Endothelial cell of umbilical vein (primary cell): Measurements from ENCODE around the gene CDC20B. TPM values are rescaled to one million over a fixed set of nuclear protein-coding genes. Genes with fewer than 3 reads are reported as not detected.

Experiments
- BruUV-seq: library from RNA; stranded (reverse); fragments of 400-500 nt; replicated peaks from 2 replicates; lab custom pipeline; 2021; lab: Mats Ljungman, UMichigan
- CTCF ChIA-PET: fragments of 300-600, 350-600 bp; sonication (Branson Sonifier 250); formaldehyde crosslinking; loops from one replicate; lab custom pipeline; 2021; ENCODE audit warnings: antibody characterized with exemption, inconsistent platforms; lab: Charles Lee
- POLR2A ChIA-PET: fragments of 300-600, 350-600 bp; sonication (Branson Sonifier 250); formaldehyde crosslinking; loops from one replicate; lab custom pipeline; 2021; ENCODE audit warnings: antibody characterized with exemption, inconsistent platforms; lab: Charles Lee
- DNase-seq: peaks from one replicate; pipeline ENCODE4 v3.0.0-alpha.2; 2011; ENCODE audit warnings: low read depth, low spot score
- FAIRE-seq: peaks from 2 replicates; lab custom pipeline; 2011; peaks lifted over from hg19 to GRCh38; lab: Jason Lieb, UNC
- H2AFZ ChIP-seq: 2 replicates; pipeline ENCODE4 v1.6.0; 2012; ENCODE audit warnings: low read depth, low read length, control low read depth, inconsistent platforms
- H3K27ac ChIP-seq: 2 replicates; pipeline ENCODE4 v1.5.1; 2011; ENCODE audit warnings: low read depth, mild to moderate bottlenecking, control low read depth, low read length, moderate library complexity; ENCODE audit not compliant: insufficient read depth
- H3K27me3 ChIP-seq, 2 experiments: 2 replicates each; pipeline versions ENCODE4 v1.6.0 to v1.6.1; 2011; ENCODE audit warnings: low read length in 2 of 2, mixed read lengths in 1 of 2; ENCODE audit not compliant: control insufficient read depth in 2 of 2, insufficient read depth in 2 of 2
- H3K36me3 ChIP-seq, 2 experiments: 2 replicates in 1 of 2; 3 replicates in 1 of 2; pipeline ENCODE4 v1.5.1; 2011; ENCODE audit warnings: low read length in 2 of 2, mild to moderate bottlenecking in 1 of 2, moderate library complexity in 1 of 2; ENCODE audit not compliant: control insufficient read depth in 2 of 2, insufficient read depth in 2 of 2; ENCODE audit errors: extremely low read depth in 1 of 2
- H3K4me1 ChIP-seq: 3 replicates; pipeline ENCODE4 v1.5.1; 2011; ENCODE audit warnings: mild to moderate bottlenecking, low read length; ENCODE audit not compliant: control insufficient read depth, insufficient read depth; ENCODE audit errors: extremely low read depth
- H3K4me2 ChIP-seq: 2 replicates; pipeline ENCODE4 v1.6.1; 2011; ENCODE audit warnings: low read length, control low read depth, mixed read lengths; ENCODE audit not compliant: insufficient read depth
- H3K4me3 ChIP-seq, 3 experiments: fragments of 200-600 bp in 1 of 3; sonication (generic), shearing (Covaris generic) in 1 of 3; replicated peaks in 1 of 3; 2 replicates each; pipeline ENCODE4 v1.5.1; 2011 to 2016; ENCODE audit warnings: control low read depth in 3 of 3, low read length in 3 of 3, mild to moderate bottlenecking in 2 of 3, inconsistent platforms in 1 of 3, low read depth in 1 of 3, moderate library complexity in 1 of 3; ENCODE audit not compliant: insufficient read depth in 1 of 3
- H3K79me2 ChIP-seq: 2 replicates; pipeline ENCODE4 v1.6.0; 2012; ENCODE audit warnings: low read length, inconsistent platforms; ENCODE audit not compliant: control insufficient read depth, insufficient read depth
- H3K9ac ChIP-seq: replicated peaks from 2 replicates; pipeline ENCODE3; 2011; ENCODE audit warnings: low read length, control low read depth; ENCODE audit not compliant: insufficient read depth; ENCODE audit errors: extremely low read depth
- H3K9me1 ChIP-seq: replicated peaks from 3 replicates; pipeline ENCODE4 v1.6.0; 2011; ENCODE audit warnings: mild to moderate bottlenecking, low read length; ENCODE audit not compliant: control insufficient read depth, insufficient read depth; ENCODE audit errors: extremely low read depth
- H3K9me3 ChIP-seq: replicated peaks from 2 replicates; pipeline ENCODE4 v1.5.1; 2012; ENCODE audit warnings: low read length, inconsistent platforms; ENCODE audit not compliant: control insufficient read depth, insufficient read depth
- H4K20me1 ChIP-seq: replicated peaks from 2 replicates; pipeline ENCODE3; 2011; ENCODE audit warnings: mild to moderate bottlenecking, low read length; ENCODE audit not compliant: control insufficient read depth, insufficient read depth; ENCODE audit errors: extremely low read depth
- EZH2 ChIP-seq: IDR thresholded peaks from 2 replicates; pipeline ENCODE4 v1.6.1; 2012; ENCODE audit warnings: borderline replicate concordance, low read depth, mild to moderate bottlenecking, moderate library complexity, low read length, inconsistent platforms; ENCODE audit not compliant: severe bottlenecking
- FOS ChIP-seq: IDR thresholded peaks from 2 replicates; pipeline ENCODE4 v1.6.1; 2011; ENCODE audit warnings: mild to moderate bottlenecking, low read length, moderate library complexity, borderline replicate concordance; ENCODE audit not compliant: insufficient read depth
- JUN ChIP-seq: IDR thresholded peaks from 2 replicates; pipeline ENCODE4 v1.6.1; 2011; ENCODE audit warnings: borderline replicate concordance, low read depth; ENCODE audit not compliant: insufficient read length, insufficient read depth
- dilution Hi-C: fragments of 300-500 bp; cut with MboI; formaldehyde crosslinking; loops from one replicate; pipeline ENCODE4 v1.15.0; 2019; ENCODE audit warnings: low sequenced_read_pairs; ENCODE audit not compliant: extremely low pct_ligation_motif_present
- intact Hi-C: fragments of 100-400 bp; cut with micrococcal nuclease; formaldehyde crosslinking; loops from one replicate; pipeline ENCODE4 v1.10.0; 2022
- polyA plus RNA-seq, 4 experiments: library from polyadenylated mRNA; depleted of rRNA in 3 of 4; stranded (reverse) in 3 of 4; unstranded in 1 of 4; fragments of >200 nt; gene quantifications; 2 replicates each; pipeline versions ENCODE4 v1.2.1 to v1.2.3, GENCODE V29; 2011 to 2012; ENCODE audit warnings: missing spikeins in 1 of 4
- total RNA-seq: library from RNA; stranded (reverse); gene quantifications from 2 replicates; pipeline ENCODE4 v1.2.3, GENCODE V29; 2021
- TF ChIP-seq, protein P1 (sequence below), 2 donors: IDR thresholded peaks; 1 replicate in 1 of 2; 2 replicates in 1 of 2; pipeline ENCODE4 v1.5.1; 2011; ENCODE audit warnings: low read length in 2 of 2, mild to moderate bottlenecking in 2 of 2, moderate library complexity in 2 of 2, control low read depth in 1 of 2, inconsistent platforms in 1 of 2, low read depth in 1 of 2; ENCODE audit not compliant: insufficient read depth in 1 of 2; ENCODE audit errors: extremely low read depth in 1 of 2

Gene CDC20B
- total and polyA plus RNA-seq, 2 donors (not counting 3 experiments of a cell fraction or from before 2014, with no cell fraction given): 0.22 TPM

DNA sequence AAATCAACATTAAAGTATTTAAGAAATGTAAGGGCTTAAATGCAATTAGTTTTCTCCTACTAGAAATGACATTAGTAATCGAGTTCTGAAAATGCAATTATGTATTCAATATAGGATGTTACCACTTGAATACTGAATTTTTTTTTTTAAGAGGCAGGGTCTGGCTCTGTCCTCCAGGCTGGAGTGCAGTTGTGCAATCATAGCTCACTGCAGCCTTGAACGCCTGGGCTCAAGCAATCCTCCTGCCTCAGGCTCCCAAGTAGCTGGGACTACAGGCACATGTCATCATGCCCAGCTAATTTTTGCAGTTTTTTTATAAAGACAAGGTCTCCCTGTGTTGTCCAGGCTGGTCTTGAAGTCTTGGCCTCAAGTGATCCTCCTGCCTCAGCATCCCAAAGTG, 1.5 kb downstream of the CDC20B start:
- no peak overlapping the region for H3K4me2 ChIP-seq
- no peak for TF ChIP-seq EZH2
- intact Hi-C loops: loop anchor here (5.0 kb wide), 1 partner anchor 751 kb away; no protein-coding TSS in a partner anchor

DNA sequence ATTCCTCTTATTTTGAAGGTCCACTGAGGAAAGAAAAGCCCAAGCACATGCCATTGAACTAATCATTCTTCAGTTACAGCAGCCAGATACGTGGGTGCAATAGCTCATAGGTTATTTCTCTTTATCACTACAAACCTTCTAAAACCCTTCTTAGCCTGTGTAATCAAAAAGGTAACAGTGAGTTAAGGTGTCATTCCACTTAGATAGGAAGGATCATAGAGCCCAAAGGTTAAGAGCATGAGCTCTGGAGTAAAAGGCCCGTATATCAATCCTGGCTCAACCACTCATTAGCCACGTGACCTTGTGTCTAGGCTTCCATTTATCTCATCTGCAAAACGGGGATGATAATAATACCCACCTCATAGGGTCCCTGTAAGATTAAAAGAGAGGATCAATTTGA, 10.3 kb downstream of the CDC20B start:
- Histone ChIP-seq H4K20me1 (peaks cover 6% of the 10 kb centered on the region), H3K4me1 (peaks cover 36% of the 10 kb centered on the region), H3K27ac (no peak overlapping the region), H3K4me2 (peak overlapping the region; percentile 54), H3K27me3 (no peaks in the 10 kb centered on the region), H3K79me2 (peaks cover 34% of the 10 kb centered on the region), H3K4me3 (no peak overlapping the region), H3K9ac (no peak overlapping the region), H3K36me3 (peaks cover 9 to 31% of the 10 kb centered on the region in 2 experiments), H3K9me3 (no peaks in the 10 kb centered on the region), H3K9me1 (no peaks in the 10 kb centered on the region), H2AFZ (no peak overlapping the region)
- no TSS peak for BruUV-seq
- FAIRE-seq: no peak
- no peak for DNase-seq
- CTCF ChIA-PET: interaction anchor here (1.4 to 2.3 kb wide), 3 partner anchors 8 to 219 kb away, joined by 4 to 13 read pairs (median 6); no protein-coding TSS in a partner anchor
- dilution Hi-C loops (loop anchor here (10.0 kb wide), 1 partner anchor 72 kb away; the partner anchor contains the start of gene CCNO), intact Hi-C loops (no loop called here)
- TF ChIP-seq JUN: no peak
- TF ChIP-seq FOS: no peak
- TF ChIP-seq, protein P1, sequence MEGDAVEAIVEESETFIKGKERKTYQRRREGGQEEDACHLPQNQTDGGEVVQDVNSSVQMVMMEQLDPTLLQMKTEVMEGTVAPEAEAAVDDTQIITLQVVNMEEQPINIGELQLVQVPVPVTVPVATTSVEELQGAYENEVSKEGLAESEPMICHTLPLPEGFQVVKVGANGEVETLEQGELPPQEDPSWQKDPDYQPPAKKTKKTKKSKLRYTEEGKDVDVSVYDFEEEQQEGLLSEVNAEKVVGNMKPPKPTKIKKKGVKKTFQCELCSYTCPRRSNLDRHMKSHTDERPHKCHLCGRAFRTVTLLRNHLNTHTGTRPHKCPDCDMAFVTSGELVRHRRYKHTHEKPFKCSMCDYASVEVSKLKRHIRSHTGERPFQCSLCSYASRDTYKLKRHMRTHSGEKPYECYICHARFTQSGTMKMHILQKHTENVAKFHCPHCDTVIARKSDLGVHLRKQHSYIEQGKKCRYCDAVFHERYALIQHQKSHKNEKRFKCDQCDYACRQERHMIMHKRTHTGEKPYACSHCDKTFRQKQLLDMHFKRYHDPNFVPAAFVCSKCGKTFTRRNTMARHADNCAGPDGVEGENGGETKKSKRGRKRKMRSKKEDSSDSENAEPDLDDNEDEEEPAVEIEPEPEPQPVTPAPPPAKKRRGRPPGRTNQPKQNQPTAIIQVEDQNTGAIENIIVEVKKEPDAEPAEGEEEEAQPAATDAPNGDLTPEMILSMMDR (IDR thresholded peaks at IDR 0.05; ENCODE audit: extremely low read depth in 1 of 2, insufficient read depth in 1 of 2, low read depth in 1 of 2, low read length in 2 of 2): no peak
- TF ChIP-seq EZH2: no peak
- POLR2A ChIA-PET: no interaction called here

More for the DNA sequence above, 1.5 kb downstream of the CDC20B start:
- H3K27me3 ChIP-seq: peaks cover 24 to 31% of the 10 kb centered on the region in 2 experiments
- no peaks in the 10 kb centered on the region for H4K20me1 ChIP-seq
- no TSS peak for BruUV-seq
- no peaks in the 10 kb centered on the region for H3K9me3 ChIP-seq
- H3K4me1 ChIP-seq: peaks cover 21% of the 10 kb centered on the region
- DNase-seq: no peak
- no peaks in the 10 kb centered on the region for H3K9me1 ChIP-seq
- H3K9ac ChIP-seq: no peak overlapping the region
- no peaks in the 10 kb centered on the region for H3K79me2 ChIP-seq
- dilution Hi-C loops: no loop called here
- ChIA-PET CTCF (interaction anchor here (0.6 to 2.0 kb wide), 10 partner anchors 9 to 765 kb away, joined by 3 to 13 read pairs (median 6); partner anchors contain the start of gene GPX8), POLR2A (no interaction called here)
- H3K27ac ChIP-seq: no peak overlapping the region
- H3K4me3 ChIP-seq: no peak overlapping the region
- H3K36me3 ChIP-seq: no peaks in the 10 kb centered on the region
- no peak overlapping the region for H2AFZ ChIP-seq
- no peak for FAIRE-seq
